ENCODE results near the gene GABRB3. TPM values are rescaled to one million over a fixed set of nuclear protein-coding genes. Genes with fewer than 3 reads are reported as not detected.

Gene GABRB3
- total RNA-seq, 2 experiments from 2014 or later = 0.16 TPM; not detected in 1

DNA sequence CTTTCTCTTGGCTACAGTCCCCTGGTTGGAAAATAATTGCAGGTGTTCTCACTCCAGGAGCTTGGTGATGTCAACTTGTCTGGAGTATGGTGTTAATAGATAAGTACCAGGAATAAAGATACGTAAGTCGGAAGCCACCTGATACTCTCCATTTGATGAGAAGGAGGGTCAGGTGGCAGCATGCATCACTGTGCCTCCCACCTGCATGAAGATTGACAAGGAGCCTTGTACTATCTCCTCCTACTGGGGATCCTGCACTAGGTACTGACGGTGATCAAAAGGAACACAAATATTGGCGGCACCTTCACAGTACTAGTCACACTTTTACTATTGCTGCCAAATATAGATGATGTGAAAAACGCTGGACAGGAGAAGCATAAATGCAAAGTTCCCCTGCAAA lies 32.6 kb upstream of the GABRB3 start:
- intact Hi-C loops (cut with micrococcal nuclease) = no loop called here
- ChIA-PET CTCF (no interaction called here), POLR2A (no interaction called here)
- DNase-seq (no peak), ATAC-seq (no peak)
- Mint-ChIP-seq H3K9me3 (peaks cover 4% of the 10 kb centered on the region), H3K4me3 (no peak overlapping the region), H3K27me3 (no peaks in the 10 kb centered on the region), H3K36me3 (ENCODE audit: low read depth) (no peaks in the 10 kb centered on the region), H3K27ac (no peak overlapping the region), H3K4me1 (ENCODE audit: low read depth) (no peaks in the 10 kb centered on the region)
- TF ChIP-seq, protein P1, sequence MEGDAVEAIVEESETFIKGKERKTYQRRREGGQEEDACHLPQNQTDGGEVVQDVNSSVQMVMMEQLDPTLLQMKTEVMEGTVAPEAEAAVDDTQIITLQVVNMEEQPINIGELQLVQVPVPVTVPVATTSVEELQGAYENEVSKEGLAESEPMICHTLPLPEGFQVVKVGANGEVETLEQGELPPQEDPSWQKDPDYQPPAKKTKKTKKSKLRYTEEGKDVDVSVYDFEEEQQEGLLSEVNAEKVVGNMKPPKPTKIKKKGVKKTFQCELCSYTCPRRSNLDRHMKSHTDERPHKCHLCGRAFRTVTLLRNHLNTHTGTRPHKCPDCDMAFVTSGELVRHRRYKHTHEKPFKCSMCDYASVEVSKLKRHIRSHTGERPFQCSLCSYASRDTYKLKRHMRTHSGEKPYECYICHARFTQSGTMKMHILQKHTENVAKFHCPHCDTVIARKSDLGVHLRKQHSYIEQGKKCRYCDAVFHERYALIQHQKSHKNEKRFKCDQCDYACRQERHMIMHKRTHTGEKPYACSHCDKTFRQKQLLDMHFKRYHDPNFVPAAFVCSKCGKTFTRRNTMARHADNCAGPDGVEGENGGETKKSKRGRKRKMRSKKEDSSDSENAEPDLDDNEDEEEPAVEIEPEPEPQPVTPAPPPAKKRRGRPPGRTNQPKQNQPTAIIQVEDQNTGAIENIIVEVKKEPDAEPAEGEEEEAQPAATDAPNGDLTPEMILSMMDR (IDR thresholded peaks at IDR 0.05) = no peak

DNA sequence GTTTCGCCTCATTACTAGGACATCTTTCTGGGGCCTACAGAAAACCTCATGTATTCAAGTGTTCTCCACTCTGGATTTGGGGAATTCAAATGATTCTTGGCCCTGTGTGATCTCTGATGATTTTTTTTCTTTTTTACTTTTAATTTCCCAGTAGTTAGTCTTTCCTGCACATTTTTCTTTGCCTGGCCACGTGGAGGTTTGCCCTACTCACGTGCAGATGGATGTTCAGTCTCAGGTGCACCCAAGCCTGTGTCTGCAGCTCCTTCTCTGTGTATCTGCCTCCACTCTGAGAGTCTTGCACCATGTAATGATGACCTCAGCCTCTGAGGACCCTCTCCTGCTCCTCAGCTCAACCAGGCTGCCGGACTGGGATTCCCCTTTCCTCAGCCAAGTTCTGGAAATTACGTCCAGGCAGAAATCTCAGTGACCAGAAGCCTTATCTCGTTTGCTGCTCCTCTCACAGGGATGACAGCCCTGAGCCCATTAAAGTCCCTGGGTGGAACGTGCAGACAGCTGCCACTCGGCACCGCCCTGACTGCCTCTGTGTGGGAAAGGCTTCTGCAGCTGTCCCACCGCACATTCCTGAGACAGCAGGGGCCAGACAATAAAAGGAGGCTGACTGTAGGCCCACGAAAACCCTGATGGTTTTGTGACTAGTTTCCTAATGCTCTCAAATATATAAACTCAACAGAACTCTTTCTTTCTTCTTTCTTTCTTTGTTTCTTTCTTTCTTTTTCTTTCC lies 31.4 kb upstream of the GABRB3 start:
- TF ChIP-seq, protein P1 (IDR thresholded peaks at IDR 0.05) = no peak
- ATAC-seq (no peak), DNase-seq (no peak)
- ChIA-PET CTCF (interaction anchor here (1.1 kb wide), 1 partner anchor 35 kb away, joined by 3 read pairs; no protein-coding TSS in a partner anchor), POLR2A (no interaction called here)
- no peak overlapping the region for H3K4me3 Mint-ChIP-seq
- intact Hi-C loops (cut with micrococcal nuclease) = no loop called here
- no peaks in the 10 kb centered on the region for H3K27me3 Mint-ChIP-seq
- no peaks in the 10 kb centered on the region for H3K4me1 Mint-ChIP-seq (ENCODE audit: low read depth)
- H3K9me3 Mint-ChIP-seq = no peaks in the 10 kb centered on the region
- H3K27ac Mint-ChIP-seq = no peak overlapping the region
- no peaks in the 10 kb centered on the region for H3K36me3 Mint-ChIP-seq (ENCODE audit: low read depth)

DNA sequence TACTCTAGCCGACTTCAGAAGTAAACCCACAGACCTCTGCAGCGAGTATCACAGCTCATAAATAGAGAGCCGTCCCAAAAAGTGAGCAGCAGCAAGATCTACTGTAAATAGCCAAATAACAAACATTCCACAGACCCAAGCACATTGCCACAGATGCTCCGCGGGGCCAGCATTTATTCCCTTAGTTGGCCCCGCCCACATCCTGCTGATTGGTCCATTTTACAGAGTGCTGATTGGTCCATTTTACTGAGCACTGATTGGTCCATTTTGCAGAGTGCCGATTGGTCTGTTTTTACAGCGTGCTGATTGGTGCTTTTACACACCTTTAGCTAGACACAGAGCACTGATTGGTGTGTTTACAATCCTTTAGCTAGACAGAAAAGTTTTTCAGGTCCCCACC lies 17.3 kb upstream of the GABRB3 start:
- POLR2A ChIA-PET = no interaction called here
- Mint-ChIP-seq H3K36me3 (ENCODE audit: low read depth) (no peaks in the 10 kb centered on the region), H3K4me3 (no peak overlapping the region), H3K9me3 (peaks cover 13% of the 10 kb centered on the region), H3K27me3 (no peaks in the 10 kb centered on the region), H3K27ac (no peak overlapping the region), H3K4me1 (ENCODE audit: low read depth) (no peaks in the 10 kb centered on the region)
- ATAC-seq = no peak
- DNase-seq = no peak
- CTCF ChIA-PET = no interaction called here
- intact Hi-C loops (cut with micrococcal nuclease) = no loop called here
- TF ChIP-seq, protein P1 (IDR thresholded peaks at IDR 0.05) = no peak

DNA sequence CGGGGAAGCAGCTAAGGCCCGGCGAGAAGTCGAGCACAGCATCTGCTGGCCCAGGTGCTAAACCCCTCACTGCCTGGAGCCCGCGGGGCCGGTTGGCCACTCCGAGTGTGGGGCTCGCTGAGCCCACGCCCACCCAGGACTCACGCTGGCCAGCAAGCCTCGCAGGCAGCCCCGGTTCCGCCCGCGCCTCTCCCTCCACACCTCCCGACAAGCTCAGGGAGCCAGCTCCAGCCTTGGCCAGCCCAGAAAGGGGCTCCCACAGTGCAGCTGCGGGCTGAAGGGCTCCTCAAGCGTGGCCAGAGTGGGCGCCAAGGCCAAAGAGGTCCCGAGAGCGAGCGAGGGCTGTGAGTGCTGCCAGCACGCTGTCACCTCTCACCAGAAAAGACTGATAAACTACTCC lies 8.9 kb upstream of the GABRB3 start:
- DNase-seq = no peak
- ChIA-PET CTCF (no interaction called here), POLR2A (no interaction called here)
- no peaks in the 10 kb centered on the region for H3K4me1 Mint-ChIP-seq (ENCODE audit: low read depth)
- no peak for ATAC-seq
- peaks cover 3% of the 10 kb centered on the region for H3K9me3 Mint-ChIP-seq
- H3K27me3 Mint-ChIP-seq = peaks cover 4% of the 10 kb centered on the region
- intact Hi-C loops (cut with micrococcal nuclease) = no loop called here
- TF ChIP-seq, protein P1 (IDR thresholded peaks at IDR 0.05) = no peak
- H3K4me3 Mint-ChIP-seq = no peak overlapping the region
- H3K27ac Mint-ChIP-seq = no peak overlapping the region
- no peaks in the 10 kb centered on the region for H3K36me3 Mint-ChIP-seq (ENCODE audit: low read depth)

DNA sequence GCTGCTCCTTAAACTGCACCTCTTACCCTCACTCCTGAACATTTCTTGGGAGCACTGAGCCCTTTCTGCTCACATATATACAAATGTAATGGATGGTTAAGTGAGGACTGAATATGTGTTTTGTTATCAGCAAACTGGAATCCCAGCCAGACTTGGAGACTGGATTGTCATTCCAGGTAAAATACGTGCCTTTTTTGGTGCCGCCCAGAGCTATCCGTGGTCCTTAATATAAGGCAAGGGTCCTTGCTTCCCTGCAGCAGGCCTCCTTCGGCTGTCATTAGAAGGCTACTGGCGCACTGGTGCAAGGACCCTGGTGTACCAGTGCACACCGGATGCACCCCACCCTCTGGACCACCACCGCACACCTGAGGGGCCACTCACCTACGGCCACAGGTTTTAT lies 1.1 kb upstream of the GABRB3 start:
- no peak overlapping the region for H3K27ac Mint-ChIP-seq
- H3K9me3 Mint-ChIP-seq = peaks cover 2% of the 10 kb centered on the region
- TF ChIP-seq, protein P1 (IDR thresholded peaks at IDR 0.05) = no peak
- ChIA-PET POLR2A (no interaction called here), CTCF (no interaction called here)
- DNase-seq = no peak
- H3K4me3 Mint-ChIP-seq = no peak overlapping the region
- no peaks in the 10 kb centered on the region for H3K36me3 Mint-ChIP-seq (ENCODE audit: low read depth)
- ATAC-seq = no peak
- H3K4me1 Mint-ChIP-seq (ENCODE audit: low read depth) = peaks cover 2% of the 10 kb centered on the region
- intact Hi-C loops (cut with micrococcal nuclease) = no loop called here
- H3K27me3 Mint-ChIP-seq = peaks cover 43% of the 10 kb centered on the region

All from activated CD8-positive, alpha-beta T cell treated with anti-CD3 and anti-CD28 coated beads for 36 hours (primary cell).